Progenitor cell of endocrine pancreas (in vitro differentiated cells): Measurements from ENCODE around the gene SLC9A9. TPM values are rescaled to one million over a fixed set of nuclear protein-coding genes. Genes with fewer than 3 reads are reported as not detected.

Experiments
- DNase-seq: peaks from one replicate; pipeline ENCODE4 v3.0.0; 2021; ENCODE audit warnings: low spot score; ENCODE audit not compliant: unreplicated experiment
- H3K27ac Mint-ChIP-seq: 2 replicates; pipeline ENCODE4 v1.8.0; 2021; ENCODE audit warnings: mild to moderate bottlenecking, moderate library complexity, mixed read lengths
- H3K27me3 Mint-ChIP-seq: 2 replicates; pipeline ENCODE4 v1.8.0; 2021; ENCODE audit warnings: mixed read lengths
- H3K36me3 Mint-ChIP-seq: 2 replicates; pipeline ENCODE4 v1.8.0; 2022; ENCODE audit warnings: mixed read lengths; ENCODE audit not compliant: insufficient read depth
- H3K4me1 Mint-ChIP-seq: 2 replicates; pipeline ENCODE4 v1.8.0; 2021; ENCODE audit warnings: low read depth, mixed read lengths
- H3K4me3 Mint-ChIP-seq: 2 replicates; pipeline ENCODE4 v1.8.0; 2021; ENCODE audit warnings: low read depth, mild to moderate bottlenecking, moderate library complexity, mixed read lengths
- H3K9me3 Mint-ChIP-seq: 2 replicates; pipeline ENCODE4 v1.8.0; 2021; ENCODE audit warnings: low read depth, mixed read lengths
- total RNA-seq: library from RNA; stranded (reverse); gene quantifications from 2 replicates; pipeline ENCODE4 v1.2.1, GENCODE V29; 2021
- TF ChIP-seq, protein P1 (sequence below): fragments of 200-600 bp; sonication (generic); IDR thresholded peaks from one replicate; pipeline ENCODE4 v1.5.0; 2021; ENCODE audit warnings: antibody characterized with exemption, mild to moderate bottlenecking; ENCODE audit not compliant: unreplicated experiment

Gene SLC9A9
- total RNA-seq, 1 donor from 2014 or later, result 0.17 TPM

DNA sequence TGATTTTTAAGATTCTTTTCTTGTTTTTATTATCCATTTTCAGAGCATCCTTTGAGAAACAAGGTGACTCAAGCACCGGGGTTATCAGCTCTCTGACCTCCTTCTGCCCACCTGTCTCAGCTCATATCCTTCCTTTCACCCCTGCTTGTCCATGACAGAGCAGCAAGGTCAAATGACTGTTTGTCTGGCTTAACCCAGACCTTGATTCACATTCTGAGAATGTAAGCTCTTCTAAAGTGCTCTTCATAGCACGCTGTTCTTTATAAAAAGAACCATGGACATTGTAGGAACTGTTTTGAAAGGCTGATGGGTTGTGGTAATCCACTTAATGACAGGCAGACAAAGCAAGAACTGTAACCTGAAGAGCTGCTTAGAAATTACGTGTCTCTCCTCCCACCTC, 606.2 kb downstream of the SLC9A9 start:
- Mint-ChIP-seq H3K4me3 (no peak overlapping the region), H3K9me3 (peaks cover 3% of the 10 kb centered on the region), H3K36me3 (no peaks in the 10 kb centered on the region), H3K27me3 (peaks cover 6% of the 10 kb centered on the region), H3K4me1 (no peaks in the 10 kb centered on the region), H3K27ac (no peak overlapping the region)
- DNase-seq, result no peak
- TF ChIP-seq, protein P1, sequence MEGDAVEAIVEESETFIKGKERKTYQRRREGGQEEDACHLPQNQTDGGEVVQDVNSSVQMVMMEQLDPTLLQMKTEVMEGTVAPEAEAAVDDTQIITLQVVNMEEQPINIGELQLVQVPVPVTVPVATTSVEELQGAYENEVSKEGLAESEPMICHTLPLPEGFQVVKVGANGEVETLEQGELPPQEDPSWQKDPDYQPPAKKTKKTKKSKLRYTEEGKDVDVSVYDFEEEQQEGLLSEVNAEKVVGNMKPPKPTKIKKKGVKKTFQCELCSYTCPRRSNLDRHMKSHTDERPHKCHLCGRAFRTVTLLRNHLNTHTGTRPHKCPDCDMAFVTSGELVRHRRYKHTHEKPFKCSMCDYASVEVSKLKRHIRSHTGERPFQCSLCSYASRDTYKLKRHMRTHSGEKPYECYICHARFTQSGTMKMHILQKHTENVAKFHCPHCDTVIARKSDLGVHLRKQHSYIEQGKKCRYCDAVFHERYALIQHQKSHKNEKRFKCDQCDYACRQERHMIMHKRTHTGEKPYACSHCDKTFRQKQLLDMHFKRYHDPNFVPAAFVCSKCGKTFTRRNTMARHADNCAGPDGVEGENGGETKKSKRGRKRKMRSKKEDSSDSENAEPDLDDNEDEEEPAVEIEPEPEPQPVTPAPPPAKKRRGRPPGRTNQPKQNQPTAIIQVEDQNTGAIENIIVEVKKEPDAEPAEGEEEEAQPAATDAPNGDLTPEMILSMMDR, result no peak

DNA sequence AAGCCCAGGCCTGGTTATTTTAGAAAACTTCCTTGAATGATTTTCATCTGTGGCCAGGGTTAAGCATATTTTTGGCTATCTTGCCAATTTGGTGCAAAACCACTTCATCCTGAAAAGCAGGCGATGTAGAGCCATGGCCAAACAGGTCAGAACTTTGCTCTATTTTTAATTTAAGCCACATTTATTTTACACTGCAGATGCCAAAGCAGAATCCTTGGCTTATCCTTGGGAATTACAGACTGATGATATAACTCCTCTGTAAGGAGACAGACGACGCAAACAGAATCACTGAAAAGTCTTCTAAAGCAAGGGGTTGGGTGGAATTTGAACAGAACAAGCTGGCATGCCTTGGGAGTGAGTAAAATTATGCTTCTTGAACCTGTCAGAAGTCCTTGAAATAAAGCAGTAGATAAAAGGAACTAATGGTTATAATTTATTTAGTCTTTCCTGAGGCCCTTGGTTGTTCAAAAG, 606.8 kb downstream of the SLC9A9 start:
- DNase-seq, result no peak
- Mint-ChIP-seq H3K4me3 (no peak overlapping the region), H3K27ac (no peak overlapping the region), H3K36me3 (no peaks in the 10 kb centered on the region), H3K4me1 (no peaks in the 10 kb centered on the region), H3K9me3 (peaks cover 3% of the 10 kb centered on the region), H3K27me3 (peaks cover 6% of the 10 kb centered on the region)
- TF ChIP-seq, protein P1, result no peak

DNA sequence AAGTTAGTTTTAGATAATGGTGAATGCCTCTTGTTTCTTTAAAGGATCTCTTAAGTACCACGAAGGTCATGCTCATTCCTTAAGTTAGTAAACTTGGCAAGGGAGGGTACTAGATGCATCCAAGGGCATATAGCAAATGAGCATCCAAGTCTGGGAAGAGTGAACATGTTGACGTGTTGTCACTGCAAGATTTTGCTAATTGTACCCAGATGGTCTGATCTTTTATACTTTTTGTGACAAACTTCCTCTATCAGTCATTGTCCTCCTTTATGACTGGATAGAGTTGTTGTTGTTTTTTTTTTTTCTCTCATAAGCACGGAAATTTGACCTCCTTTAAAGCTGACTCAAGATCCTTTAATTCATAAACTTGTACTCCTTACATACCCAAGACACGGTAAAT, 607.4 kb downstream of the SLC9A9 start:
- Mint-ChIP-seq H3K27me3 (peaks cover 6% of the 10 kb centered on the region), H3K27ac (no peak overlapping the region), H3K4me3 (no peak overlapping the region), H3K4me1 (no peaks in the 10 kb centered on the region), H3K36me3 (no peaks in the 10 kb centered on the region), H3K9me3 (peaks cover 3% of the 10 kb centered on the region)
- TF ChIP-seq, protein P1, result no peak
- no peak for DNase-seq

DNA sequence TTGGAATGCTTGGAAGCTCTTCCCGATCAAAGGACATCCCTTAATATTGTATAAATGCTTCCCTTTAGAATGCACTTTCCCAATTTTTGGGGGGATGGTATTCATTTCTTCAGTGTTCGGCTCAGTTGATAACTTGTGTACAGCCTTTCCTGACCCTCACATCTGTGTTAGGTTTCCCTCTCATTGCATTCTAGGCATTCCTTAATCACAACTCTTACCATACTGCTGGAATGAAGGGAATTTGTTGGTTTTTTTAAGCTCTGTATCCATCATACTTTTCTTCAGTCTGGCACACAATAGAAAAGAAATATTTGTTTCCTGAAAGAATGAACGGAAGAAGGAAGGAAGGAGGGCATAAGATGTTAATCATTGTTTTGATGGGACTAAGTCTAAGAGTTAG, 609.2 kb downstream of the SLC9A9 start:
- H3K27me3 Mint-ChIP-seq, result no peaks in the 10 kb centered on the region
- H3K4me3 Mint-ChIP-seq, result no peak overlapping the region
- TF ChIP-seq, protein P1, result no peak
- no peaks in the 10 kb centered on the region for H3K36me3 Mint-ChIP-seq
- H3K9me3 Mint-ChIP-seq, result peaks cover 3% of the 10 kb centered on the region
- no peak overlapping the region for H3K27ac Mint-ChIP-seq
- H3K4me1 Mint-ChIP-seq, result no peaks in the 10 kb centered on the region
- no peak for DNase-seq

DNA sequence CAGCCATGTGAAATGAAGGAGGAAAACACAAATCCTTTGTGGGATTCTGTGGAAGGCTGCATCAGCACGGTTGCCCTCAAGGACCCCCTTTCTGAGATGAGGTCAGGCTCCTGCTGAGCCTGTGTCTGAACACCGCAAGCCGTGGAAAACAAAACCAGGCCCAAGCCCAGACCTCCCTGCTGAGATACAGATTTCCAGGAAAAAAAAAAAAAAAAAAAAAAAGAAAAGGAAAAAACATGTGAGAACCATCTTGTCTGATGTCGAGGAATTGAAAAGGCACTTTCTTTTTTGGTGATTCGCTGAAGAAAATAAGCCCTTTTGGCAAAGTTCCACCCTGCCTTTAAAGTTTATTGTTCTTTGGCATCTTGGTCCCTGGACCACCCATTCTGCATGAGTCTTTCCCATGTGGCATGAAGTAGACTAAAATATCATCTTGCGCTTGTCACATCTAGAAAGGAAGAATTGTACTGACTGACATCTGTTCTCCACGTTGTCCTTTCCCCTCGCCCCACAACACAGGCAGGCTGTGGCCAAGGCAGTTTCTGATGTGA, 611.1 kb downstream of the SLC9A9 start:
- TF ChIP-seq, protein P1, result no peak
- H3K4me3 Mint-ChIP-seq, result no peak overlapping the region
- no peak for DNase-seq
- H3K27me3 Mint-ChIP-seq, result no peaks in the 10 kb centered on the region
- no peaks in the 10 kb centered on the region for H3K36me3 Mint-ChIP-seq
- H3K27ac Mint-ChIP-seq, result no peak overlapping the region
- no peaks in the 10 kb centered on the region for H3K4me1 Mint-ChIP-seq
- H3K9me3 Mint-ChIP-seq, result peaks cover 3% of the 10 kb centered on the region
